ENCODE measurements around the gene NAV3.

NAV3 gene

GRCh38 chr12:77928078-77928477 is 97.4 kb downstream of the NAV3 start:
- no peak for DNase-seq

GRCh38 chr12:77932216-77932615 is 101.5 kb downstream of the NAV3 start:
- DNase-seq = no peak

GRCh38 chr12:77938301-77938700 is 107.6 kb downstream of the NAV3 start:
- no peak for DNase-seq

GRCh38 chr12:77940011-77940423 is 109.3 kb downstream of the NAV3 start:
- no peak for DNase-seq

GRCh38 chr12:77940567-77940966 is 109.9 kb downstream of the NAV3 start:
- no peak for DNase-seq

- DNase-seq = no peak
Measured at GRCh38 chr12:77941401-77941800, 110.7 kb downstream of the NAV3 start.

GRCh38 chr12:77943466-77943865 is 112.8 kb downstream of the NAV3 start:
- no peak for DNase-seq

- no peak for DNase-seq
Measured at GRCh38 chr12:77946541-77947061, 115.9 kb downstream of the NAV3 start.

- no peak for DNase-seq
Measured at GRCh38 chr12:77947330-77947729, 116.6 kb downstream of the NAV3 start.

- no peak for DNase-seq
Measured at GRCh38 chr12:77947746-77948145, 117.1 kb downstream of the NAV3 start.

GRCh38 chr12:77949943-77950342 is 119.2 kb downstream of the NAV3 start:
- DNase-seq = no peak

GRCh38 chr12:77953528-77954205 is 123.0 kb downstream of the NAV3 start:
- no peak for DNase-seq

- peak; percentile 3 for DNase-seq
Measured at GRCh38 chr12:77954206-77954555, 123.5 kb downstream of the NAV3 start.

GRCh38 chr12:77957062-77957461 is 126.4 kb downstream of the NAV3 start:
- DNase-seq = no peak

GRCh38 chr12:77963576-77964178 is 133.0 kb downstream of the NAV3 start:
- no peak for DNase-seq

- DNase-seq = no peak
Measured at GRCh38 chr12:77965790-77966189, 135.1 kb downstream of the NAV3 start.

- no peak for DNase-seq
Measured at GRCh38 chr12:77968021-77968420, 137.3 kb downstream of the NAV3 start.

GRCh38 chr12:77968571-77968970 is 137.9 kb downstream of the NAV3 start:
- DNase-seq = no peak

- no peak for DNase-seq
Measured at GRCh38 chr12:77973579-77973978, 142.9 kb downstream of the NAV3 start.

GRCh38 chr12:77974645-77975044 is 144.0 kb downstream of the NAV3 start:
- no peak for DNase-seq

GRCh38 chr12:77979597-77980250 is 149.0 kb downstream of the NAV3 start:
- DNase-seq = no peak

GRCh38 chr12:77980782-77981181 is 150.1 kb downstream of the NAV3 start:
- DNase-seq = no peak

GRCh38 chr12:77983859-77984258 is 153.2 kb downstream of the NAV3 start:
- no peak for DNase-seq

GRCh38 chr12:77992760-77993159 is 162.1 kb downstream of the NAV3 start:
- no peak for DNase-seq
